CD14-positive monocyte (primary cell): ENCODE results near the gene SPRR5. TPM values are rescaled to one million over a fixed set of nuclear protein-coding genes. Genes with fewer than 3 reads are reported as not detected.

Experiments
- DNase-seq, 3 donors: peaks; one replicate each; pipeline ENCODE4 v3.0.0-alpha.2; 2011 to 2022
- H2AFZ ChIP-seq: 2 replicates; pipeline ENCODE4 v1.6.0; 2012; ENCODE audit warnings: mild to moderate bottlenecking, low read depth, low read length, inconsistent platforms; ENCODE audit not compliant: insufficient read depth, poor library complexity, severe bottlenecking
- H3K27ac ChIP-seq, 2 donors: 1 replicate in 1 of 2; 2 replicates in 1 of 2; pipeline ENCODE4 v1.5.1; 2012 to 2013; ENCODE audit warnings: low read length in 2 of 2, control low read depth in 1 of 2, inconsistent platforms in 1 of 2, low read depth in 1 of 2, mild to moderate bottlenecking in 1 of 2
- H3K27me3 ChIP-seq, 2 donors: one replicate each; pipeline versions ENCODE4 v1.6.0 to v1.6.1; 2011 to 2013; ENCODE audit warnings: low read length in 2 of 2; ENCODE audit not compliant: control insufficient read depth in 2 of 2, insufficient read depth in 2 of 2
- H3K36me3 ChIP-seq, 2 donors: replicated peaks in 1 of 2; 1 replicate in 1 of 2; 2 replicates in 1 of 2; pipeline versions ENCODE4 v1.5.1 to v1.6.1; 2012 to 2013; ENCODE audit warnings: low read length in 2 of 2, control low read depth in 1 of 2, inconsistent platforms in 1 of 2, mild to moderate bottlenecking in 1 of 2; ENCODE audit not compliant: insufficient read depth in 2 of 2, control insufficient read depth in 1 of 2
- H3K4me1 ChIP-seq, 2 donors: 1 replicate in 1 of 2; 2 replicates in 1 of 2; pipeline versions ENCODE4 v1.5.1 to v1.6.1; 2012 to 2013; ENCODE audit warnings: low read length in 2 of 2, control low read depth in 1 of 2, inconsistent platforms in 1 of 2, mild to moderate bottlenecking in 1 of 2, moderate library complexity in 1 of 2; ENCODE audit not compliant: insufficient read depth in 2 of 2, control insufficient read depth in 1 of 2
- H3K4me2 ChIP-seq: replicated peaks from 2 replicates; pipeline ENCODE3; 2012; ENCODE audit warnings: low read length, moderate library complexity, mild to moderate bottlenecking; ENCODE audit not compliant: poor library complexity, severe bottlenecking; ENCODE audit errors: extremely low read depth
- H3K4me3 ChIP-seq, 3 experiments: fragments of 200-600 bp in 1 of 3; sonication (generic) in 1 of 3; replicated peaks in 1 of 3; 1 replicate in 2 of 3; 2 replicates in 1 of 3; pipeline ENCODE4 v1.5.1; 2011 to 2013; ENCODE audit warnings: low read length in 3 of 3, mild to moderate bottlenecking in 3 of 3, control low read depth in 2 of 3, low read depth in 2 of 3, inconsistent platforms in 1 of 3, moderate library complexity in 1 of 3
- H3K79me2 ChIP-seq: 2 replicates; pipeline ENCODE4 v1.6.0; 2012; ENCODE audit warnings: mild to moderate bottlenecking, control low read depth, inconsistent platforms, low read length, moderate library complexity; ENCODE audit not compliant: insufficient read depth
- H3K9ac ChIP-seq: 2 replicates; pipeline ENCODE4 v1.6.0; 2017; ENCODE audit warnings: low read length, mild to moderate bottlenecking; ENCODE audit not compliant: insufficient read depth, poor library complexity, severe bottlenecking
- H3K9me3 ChIP-seq, 2 donors: replicated peaks in 1 of 2; 1 replicate in 1 of 2; 2 replicates in 1 of 2; pipeline versions ENCODE4 v1.5.1 to v1.6.1; 2012 to 2013; ENCODE audit warnings: low read length in 2 of 2, control low read depth in 1 of 2; ENCODE audit not compliant: control insufficient read depth in 1 of 2, insufficient read depth in 1 of 2
- H4K20me1 ChIP-seq: 2 replicates; pipeline ENCODE4 v1.6.0; 2012; ENCODE audit warnings: mild to moderate bottlenecking, low read length, control low read depth, moderate library complexity; ENCODE audit not compliant: insufficient read depth
- H3K27ac Mint-ChIP-seq, 7 donors: one replicate each; pipeline ENCODE4 v1.8.0; 2020; ENCODE audit warnings: mild to moderate bottlenecking in 7 of 7, mixed read lengths in 7 of 7, moderate library complexity in 6 of 7, inconsistent platforms in 2 of 7
- H3K27me3 Mint-ChIP-seq, 3 donors: one replicate each; pipeline ENCODE4 v1.8.0; 2021 to 2022; ENCODE audit warnings: low read depth in 3 of 3, mild to moderate bottlenecking in 3 of 3, mixed read lengths in 3 of 3, moderate library complexity in 3 of 3, inconsistent platforms in 1 of 3
- H3K36me3 Mint-ChIP-seq, 2 donors: one replicate each; pipeline ENCODE4 v1.8.0; 2020; ENCODE audit warnings: mixed read lengths in 2 of 2, inconsistent platforms in 1 of 2, mild to moderate bottlenecking in 1 of 2
- H3K4me1 Mint-ChIP-seq: one replicate; pipeline ENCODE4 v1.8.0; 2020; ENCODE audit warnings: mild to moderate bottlenecking, mixed read lengths
- H3K4me3 Mint-ChIP-seq, 2 donors: one replicate each; pipeline ENCODE4 v1.8.0; 2020; ENCODE audit warnings: mild to moderate bottlenecking in 2 of 2, mixed read lengths in 2 of 2, moderate library complexity in 1 of 2
- H3K9me3 Mint-ChIP-seq, 7 donors: one replicate each; pipeline ENCODE4 v1.8.0; 2020 to 2022; ENCODE audit warnings: mixed read lengths in 7 of 7, mild to moderate bottlenecking in 6 of 7, moderate library complexity in 6 of 7, inconsistent platforms in 2 of 7
- WGBS: methylation state at CpG from one replicate; pipeline ENCODE4 v1.1.5; 2013; ENCODE audit warnings: missing lambda C conversion rate; ENCODE audit not compliant: insufficient coverage; 5-methylcytosine and 5-hydroxymethylcytosine counted together
- intact Hi-C, 2 donors: fragments of 100-400 bp; cut with micrococcal nuclease; formaldehyde crosslinking; loops; one replicate each; pipeline versions ENCODE4 v1.15.0 to v1.15.1; 2023
- polyA plus RNA-seq, 3 donors: library from polyadenylated mRNA; depleted of rRNA in 1 of 3; unstranded in 2 of 3; stranded (reverse) in 1 of 3; fragments of 300-500 nt in 2 of 3; fragments of >200 nt in 1 of 3; fragmentation: Illumina TruSeq in 2 of 3; gene quantifications; 1 replicate in 2 of 3; 2 replicates in 1 of 3; pipeline ENCODE4 v1.2.3, GENCODE V29; 2012 to 2021
- TF ChIP-seq, protein P1 (sequence below): fragments of 200-600 bp; IDR thresholded peaks from one replicate; pipeline ENCODE4 v1.8.0; 2022; ENCODE audit warnings: antibody characterized with exemption, mild to moderate bottlenecking

Gene SPRR5
- polyA plus RNA-seq, 3 donors, result not detected

GRCh38 chr1:152982076-152982475 is 35.1 kb downstream of the SPRR5 start:
- intact Hi-C loops, result no loop called here
- no peaks in the 10 kb centered on the region for H3K9me3 ChIP-seq

DNA sequence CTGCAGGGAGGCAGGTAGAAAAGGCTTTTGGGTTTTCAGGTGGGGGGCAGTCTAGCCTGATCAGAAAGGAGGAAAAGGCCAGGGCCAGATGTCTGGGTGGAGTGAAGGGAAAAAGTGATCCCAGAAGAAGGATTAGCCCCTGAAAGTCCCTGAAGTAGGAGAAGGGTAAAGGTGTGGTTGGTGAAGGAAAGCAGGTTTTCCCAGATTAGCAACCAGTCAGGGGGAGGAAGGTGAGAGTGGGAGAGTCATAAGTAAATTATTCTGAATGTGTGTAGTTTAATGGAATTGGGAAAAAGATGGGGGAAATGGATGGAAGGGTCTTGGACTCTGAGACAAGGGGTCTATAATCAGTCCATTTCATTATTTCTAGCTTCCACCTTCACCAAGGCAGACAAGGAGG is 36.2 kb downstream of the SPRR5 start:
- H4K20me1 ChIP-seq, result no peaks in the 10 kb centered on the region
- Mint-ChIP-seq H3K36me3 (no peaks in the 10 kb centered on the region), H3K27ac (peak overlapping the region in 1 of 7 donors; percentile 8), H3K4me1 (no peaks in the 10 kb centered on the region), H3K4me3 (no peak overlapping the region), H3K9me3 (peaks cover 0 to 3% (median 0%) of the 10 kb centered on the region in 7 donors), H3K27me3 (peaks cover 6 to 17% (median 11%) of the 10 kb centered on the region in 3 donors)
- no peaks in the 10 kb centered on the region for H3K36me3 ChIP-seq
- no peaks in the 10 kb centered on the region for H3K9me3 ChIP-seq
- no peak overlapping the region for H3K27ac ChIP-seq
- no peak overlapping the region for H3K4me3 ChIP-seq
- no peak overlapping the region for H3K4me2 ChIP-seq
- H3K4me1 ChIP-seq, result no peaks in the 10 kb centered on the region
- no peaks in the 10 kb centered on the region for H3K79me2 ChIP-seq
- H3K9ac ChIP-seq, result no peak overlapping the region
- DNase-seq, result no peak
- H2AFZ ChIP-seq, result no peak overlapping the region
- peaks cover 0 to 2% of the 10 kb centered on the region in 2 donors for H3K27me3 ChIP-seq
- intact Hi-C loops, result no loop called here
- TF ChIP-seq, protein P1, sequence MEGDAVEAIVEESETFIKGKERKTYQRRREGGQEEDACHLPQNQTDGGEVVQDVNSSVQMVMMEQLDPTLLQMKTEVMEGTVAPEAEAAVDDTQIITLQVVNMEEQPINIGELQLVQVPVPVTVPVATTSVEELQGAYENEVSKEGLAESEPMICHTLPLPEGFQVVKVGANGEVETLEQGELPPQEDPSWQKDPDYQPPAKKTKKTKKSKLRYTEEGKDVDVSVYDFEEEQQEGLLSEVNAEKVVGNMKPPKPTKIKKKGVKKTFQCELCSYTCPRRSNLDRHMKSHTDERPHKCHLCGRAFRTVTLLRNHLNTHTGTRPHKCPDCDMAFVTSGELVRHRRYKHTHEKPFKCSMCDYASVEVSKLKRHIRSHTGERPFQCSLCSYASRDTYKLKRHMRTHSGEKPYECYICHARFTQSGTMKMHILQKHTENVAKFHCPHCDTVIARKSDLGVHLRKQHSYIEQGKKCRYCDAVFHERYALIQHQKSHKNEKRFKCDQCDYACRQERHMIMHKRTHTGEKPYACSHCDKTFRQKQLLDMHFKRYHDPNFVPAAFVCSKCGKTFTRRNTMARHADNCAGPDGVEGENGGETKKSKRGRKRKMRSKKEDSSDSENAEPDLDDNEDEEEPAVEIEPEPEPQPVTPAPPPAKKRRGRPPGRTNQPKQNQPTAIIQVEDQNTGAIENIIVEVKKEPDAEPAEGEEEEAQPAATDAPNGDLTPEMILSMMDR, result no peak

More at GRCh38 chr1:152982076-152982475, 35.1 kb downstream of the SPRR5 start:
- H3K9me3 Mint-ChIP-seq, result peaks cover 0 to 3% (median 0%) of the 10 kb centered on the region in 7 donors
- H3K4me3 Mint-ChIP-seq, result no peak overlapping the region
- H3K36me3 Mint-ChIP-seq, result no peaks in the 10 kb centered on the region
- peaks cover 6 to 17% (median 9%) of the 10 kb centered on the region in 3 donors for H3K27me3 Mint-ChIP-seq
- TF ChIP-seq, protein P1, result no peak
- H3K27ac Mint-ChIP-seq, result no peak overlapping the region
- Histone ChIP-seq H3K9ac (no peak overlapping the region), H3K27ac (no peak overlapping the region), H3K36me3 (no peaks in the 10 kb centered on the region), H2AFZ (no peak overlapping the region), H3K4me3 (no peak overlapping the region), H3K4me1 (no peaks in the 10 kb centered on the region), H3K79me2 (no peaks in the 10 kb centered on the region), H3K4me2 (no peak overlapping the region), H3K27me3 (no peaks in the 10 kb centered on the region), H4K20me1 (no peaks in the 10 kb centered on the region)
- 96% methylated on average over 4 of the region's 4 CpGs for WGBS
- no peak for DNase-seq
- H3K4me1 Mint-ChIP-seq, result no peaks in the 10 kb centered on the region
